Inflammatory macrophage (primary cell): ENCODE results near the gene APBA2.

ENCODE experiments used
- DNase-seq, 2 donors: peaks; one replicate each; pipeline ENCODE4 v3.0.0-alpha.2; 2020 to 2022

APBA2 gene

GRCh38 chr15:28917791-28918140 lies 32.0 kb downstream of the APBA2 start:
- DNase-seq, result no peak

GRCh38 chr15:28918141-28918983 lies 32.6 kb downstream of the APBA2 start:
- no peak for DNase-seq

GRCh38 chr15:28919201-28919635 lies 33.4 kb downstream of the APBA2 start:
- DNase-seq, result no peak

- DNase-seq, result no peak
Measured at GRCh38 chr15:28919679-28920655, 34.2 kb downstream of the APBA2 start.

- no peak for DNase-seq
Measured at GRCh38 chr15:28920781-28921331, 35.1 kb downstream of the APBA2 start.

GRCh38 chr15:28921336-28921735 lies 35.6 kb downstream of the APBA2 start:
- DNase-seq, result no peak

GRCh38 chr15:28921919-28922706 lies 36.3 kb downstream of the APBA2 start:
- no peak for DNase-seq

- no peak for DNase-seq
Measured at GRCh38 chr15:28922707-28923012, 36.9 kb downstream of the APBA2 start.

GRCh38 chr15:28923726-28924280 lies 38.0 kb downstream of the APBA2 start:
- DNase-seq, result no peak

GRCh38 chr15:28927043-28927442 lies 41.3 kb downstream of the APBA2 start:
- DNase-seq, result no peak

GRCh38 chr15:28929200-28929599 lies 43.4 kb downstream of the APBA2 start:
- no peak for DNase-seq

- no peak for DNase-seq
Measured at GRCh38 chr15:28930011-28930410, 44.2 kb downstream of the APBA2 start.

- no peak for DNase-seq
Measured at GRCh38 chr15:28930476-28931291, 44.9 kb downstream of the APBA2 start.

- DNase-seq, result no peak
Measured at GRCh38 chr15:28931828-28932227, 46.1 kb downstream of the APBA2 start.

- no peak for DNase-seq
Measured at GRCh38 chr15:28932361-28932760, 46.6 kb downstream of the APBA2 start.

- no peak for DNase-seq
Measured at GRCh38 chr15:28933710-28934445, 48.1 kb downstream of the APBA2 start.

- no peak for DNase-seq
Measured at GRCh38 chr15:28934645-28935044, 48.9 kb downstream of the APBA2 start.

GRCh38 chr15:28935316-28935715 lies 49.5 kb downstream of the APBA2 start:
- peak in 1 of 2 donors; percentile 3 for DNase-seq

GRCh38 chr15:28936081-28936480 lies 50.3 kb downstream of the APBA2 start:
- no peak for DNase-seq

GRCh38 chr15:28936481-28936881 lies 50.7 kb downstream of the APBA2 start:
- no peak for DNase-seq

- no peak for DNase-seq
Measured at GRCh38 chr15:28937271-28937670, 51.5 kb downstream of the APBA2 start.
